GM19240 (cell line): ENCODE measurements around the gene FNIP2.

Experiments used
- DNase-seq: peaks from one replicate; pipeline ENCODE4 v3.0.0; 2011; ENCODE audit warnings: low spot score; ENCODE audit not compliant: insufficient read length

Gene FNIP2

GRCh38 chr4:158836828-158837449, 68.1 kb downstream of the FNIP2 start:
- no peak for DNase-seq

- DNase-seq = no peak
Measured at GRCh38 chr4:158837527-158838141, 68.8 kb downstream of the FNIP2 start.

- no peak for DNase-seq
Measured at GRCh38 chr4:158840131-158840530, 71.3 kb downstream of the FNIP2 start.

GRCh38 chr4:158841540-158841939, 72.7 kb downstream of the FNIP2 start:
- DNase-seq = no peak

GRCh38 chr4:158845311-158846041, 76.7 kb downstream of the FNIP2 start:
- no peak for DNase-seq

GRCh38 chr4:158847535-158847934, 78.7 kb downstream of the FNIP2 start:
- DNase-seq = no peak

- no peak for DNase-seq
Measured at GRCh38 chr4:158849681-158850080, 80.9 kb downstream of the FNIP2 start.

GRCh38 chr4:158850371-158850770, 81.5 kb downstream of the FNIP2 start:
- no peak for DNase-seq

- DNase-seq = no peak
Measured at GRCh38 chr4:158850800-158851644, 82.2 kb downstream of the FNIP2 start.

- no peak for DNase-seq
Measured at GRCh38 chr4:158854236-158854635, 85.4 kb downstream of the FNIP2 start.

- peak; percentile 4 for DNase-seq
Measured at GRCh38 chr4:158856852-158857251, 88.0 kb downstream of the FNIP2 start.

- DNase-seq = no peak
Measured at GRCh38 chr4:158857951-158858350, 89.1 kb downstream of the FNIP2 start.

- no peak for DNase-seq
Measured at GRCh38 chr4:158858410-158859199, 89.8 kb downstream of the FNIP2 start.

GRCh38 chr4:158859661-158860060, 90.8 kb downstream of the FNIP2 start:
- DNase-seq = no peak

GRCh38 chr4:158860856-158861255, 92.0 kb downstream of the FNIP2 start:
- DNase-seq = no peak

GRCh38 chr4:158861281-158861680, 92.5 kb downstream of the FNIP2 start:
- no peak for DNase-seq

GRCh38 chr4:158861766-158862165, 92.9 kb downstream of the FNIP2 start:
- no peak for DNase-seq

GRCh38 chr4:158863296-158863695, 94.5 kb downstream of the FNIP2 start:
- DNase-seq = no peak

GRCh38 chr4:158865520-158866177, 96.8 kb downstream of the FNIP2 start:
- no peak for DNase-seq

- DNase-seq = no peak
Measured at GRCh38 chr4:158869001-158869400, 100.2 kb downstream of the FNIP2 start.
